GM19372 (cell line): ENCODE data around the gene BRINP3.
"Not testable (repeated sequence)": the region's sequence is repeated elsewhere in the genome, so short reads cannot be mapped to it uniquely, and the experiment has no call there.

Source experiments
- ATAC-seq: cut with Tn5 transposase; IDR thresholded peaks from one replicate; pipeline ENCODE4 v1.9.1; 2021; ENCODE audit warnings: mild to moderate bottlenecking, low read depth, moderate library complexity; ENCODE audit not compliant: unreplicated experiment

BRINP3 gene

GRCh38 chr1:190477762-190478148 is at the start of gene BRINP3:
Gene BRINP3 (minus strand): TSS chr1:190477864.
- no peak for ATAC-seq

DNA sequence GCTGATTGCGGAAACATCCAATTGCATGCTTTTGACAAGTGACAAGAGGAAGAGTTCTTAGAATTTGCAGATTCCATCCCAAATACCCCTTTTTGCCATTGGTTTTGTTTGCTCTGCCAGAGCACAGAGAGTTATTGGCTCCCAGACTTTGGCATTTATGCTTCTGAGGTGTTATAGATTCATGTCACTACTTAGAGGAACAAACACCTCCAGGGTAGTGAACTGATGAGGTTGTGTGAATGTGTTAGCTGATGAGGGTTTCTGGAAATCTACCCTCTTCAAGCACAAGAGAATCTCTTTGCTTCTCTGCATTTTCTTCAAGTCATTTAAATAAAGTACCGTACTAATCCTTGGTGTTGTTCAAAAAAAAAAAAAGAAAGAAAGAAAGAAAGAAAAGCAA is 33.9 kb upstream of the BRINP3 start:
- no peak for ATAC-seq

- no peak for ATAC-seq
Observed at GRCh38 chr1:190507357-190507756, 29.7 kb upstream of the BRINP3 start.

DNA sequence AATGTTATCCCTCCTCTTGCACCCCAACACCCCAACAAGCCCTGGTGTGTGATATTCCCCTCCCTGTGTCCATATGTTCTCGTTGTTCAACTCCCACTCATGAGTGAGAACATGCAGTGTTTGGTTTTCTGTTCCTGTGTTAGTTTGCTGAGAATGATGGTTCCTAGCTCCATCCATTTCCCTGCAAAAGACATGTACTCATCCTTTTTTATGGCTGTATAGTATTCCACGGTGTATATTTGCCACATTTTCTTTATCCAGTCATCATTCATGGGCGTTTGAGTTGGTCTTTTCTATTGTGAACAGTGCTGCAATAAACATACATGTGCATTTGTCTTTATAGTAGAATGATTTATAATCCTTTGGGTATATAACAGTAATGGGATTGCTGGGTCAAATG is 26.9 kb upstream of the BRINP3 start:
- not testable (repeated sequence) for ATAC-seq

GRCh38 chr1:190497565-190497964 is 19.9 kb upstream of the BRINP3 start:
- no peak for ATAC-seq

DNA sequence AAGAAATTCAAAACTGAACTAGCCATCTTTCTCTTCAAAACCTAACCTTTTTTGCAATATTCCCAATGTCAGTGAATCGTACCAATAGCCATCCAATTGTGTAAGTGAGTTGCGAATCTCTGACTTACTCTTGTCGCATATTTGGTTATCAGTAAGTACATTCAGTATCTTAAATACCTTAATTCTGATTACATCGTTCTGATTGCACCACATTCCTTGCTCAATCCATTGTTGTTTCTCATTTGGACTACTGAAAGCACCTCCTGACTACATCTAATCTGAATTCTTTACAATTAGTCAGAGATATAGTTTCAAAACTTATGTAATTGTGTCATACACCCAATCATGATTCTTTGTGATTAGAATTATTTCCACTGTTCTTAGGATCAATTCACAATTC is 16.8 kb upstream of the BRINP3 start:
- no peak for ATAC-seq

DNA sequence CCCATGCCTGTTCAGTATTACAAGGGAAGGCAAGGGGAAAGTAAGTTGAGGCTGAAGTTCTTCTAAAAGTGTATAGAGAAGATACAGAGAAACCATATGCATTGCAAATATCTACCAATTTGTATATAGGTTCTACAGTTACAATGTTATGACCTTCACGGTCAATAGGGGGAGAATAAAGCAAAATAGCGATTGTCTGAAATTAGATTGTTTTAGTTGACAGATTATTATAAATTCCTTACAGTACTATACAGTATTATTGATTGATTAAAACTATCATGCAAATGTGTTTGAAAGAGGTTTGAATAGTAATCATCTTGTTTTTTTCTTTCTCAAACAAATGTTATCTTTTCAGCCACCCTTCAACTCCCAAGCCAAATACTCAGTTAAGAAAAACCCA is 13.7 kb upstream of the BRINP3 start:
- no peak for ATAC-seq

GRCh38 chr1:190484045-190484444 is 6.4 kb upstream of the BRINP3 start:
- no peak for ATAC-seq

- ATAC-seq: no peak
Observed at GRCh38 chr1:190480231-190480630, 2.6 kb upstream of the BRINP3 start.

GRCh38 chr1:190479516-190479915 is 1.9 kb upstream of the BRINP3 start:
- no peak for ATAC-seq

DNA sequence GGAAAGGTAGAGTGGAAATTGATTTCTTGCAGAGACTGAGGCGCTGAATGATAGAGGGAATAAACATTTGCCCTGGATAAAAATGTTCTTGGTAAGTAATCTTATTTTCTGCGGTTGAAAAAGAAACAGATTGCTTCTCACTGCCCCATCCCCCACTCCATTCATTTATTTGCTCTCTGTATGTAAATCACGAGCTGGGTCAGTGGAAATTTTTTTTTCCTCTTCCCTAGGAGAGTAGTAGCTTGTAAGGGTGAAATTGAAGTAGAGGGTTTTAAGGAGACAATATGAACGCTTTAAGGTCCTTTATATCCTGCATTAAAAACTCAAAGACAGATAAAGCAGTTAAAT is 1.4 kb upstream of the BRINP3 start:
- ATAC-seq: no peak

GRCh38 chr1:190478149-190479049 is 735 bp upstream of the BRINP3 start:
- ATAC-seq: no peak

DNA sequence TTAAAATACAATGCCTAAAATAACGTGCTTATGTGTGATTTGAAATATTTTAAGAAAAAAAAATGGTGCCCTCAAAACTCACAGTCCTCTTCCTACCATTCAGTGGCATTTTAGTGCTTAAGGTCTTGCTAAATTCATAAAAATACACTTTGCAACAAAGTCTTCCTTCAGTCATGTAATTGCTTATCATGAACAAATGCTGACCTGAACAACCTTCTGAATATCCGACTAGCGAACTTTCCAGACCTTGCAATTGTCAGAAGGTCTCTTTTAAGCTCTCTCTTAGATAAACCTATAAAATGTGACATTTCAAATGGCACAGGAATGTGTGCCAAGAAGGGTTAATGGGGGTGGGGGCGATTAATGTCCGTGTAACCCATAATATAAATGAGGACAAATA is 858 bp downstream of the BRINP3 start:
- no peak for ATAC-seq

- no peak for ATAC-seq
Observed at GRCh38 chr1:190476321-190476720, 1.3 kb downstream of the BRINP3 start.

DNA sequence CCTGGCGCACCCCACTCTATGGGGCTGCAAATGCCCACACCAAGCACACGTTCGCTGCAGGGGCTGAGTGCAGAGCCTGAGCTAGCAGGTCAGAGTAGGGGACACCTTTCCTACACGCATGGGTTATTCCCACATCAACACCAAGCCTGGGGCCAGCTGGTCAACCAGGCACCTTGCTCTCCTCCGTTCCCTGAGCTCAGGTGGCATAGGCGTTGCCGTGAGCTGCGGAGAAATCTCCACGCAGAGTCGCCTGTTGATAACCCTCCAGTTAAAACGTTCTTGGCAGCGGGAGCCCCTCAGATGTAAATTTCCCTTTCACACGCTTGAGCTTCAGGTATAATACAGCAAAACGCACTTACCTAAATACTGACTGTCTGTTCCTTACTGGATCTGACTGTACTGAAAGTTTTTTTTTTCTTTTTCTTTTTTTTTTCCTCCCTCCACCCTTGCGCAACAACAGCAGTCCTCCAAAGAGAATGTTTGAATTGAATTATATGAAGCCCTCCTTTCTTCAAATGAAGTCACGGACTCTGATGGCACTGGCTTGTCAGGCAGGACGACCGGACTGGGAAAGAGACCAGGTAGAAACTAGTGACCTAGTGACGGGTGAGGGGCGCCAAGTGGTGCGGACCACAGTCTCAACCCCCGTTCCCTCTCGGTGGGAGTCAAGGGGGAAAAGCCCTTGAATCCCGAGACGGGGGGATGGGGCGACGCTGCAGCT is 2.1 kb downstream of the BRINP3 start:
- no peak for ATAC-seq

GRCh38 chr1:190474650-190475211 is 2.9 kb downstream of the BRINP3 start:
- no peak for ATAC-seq

DNA sequence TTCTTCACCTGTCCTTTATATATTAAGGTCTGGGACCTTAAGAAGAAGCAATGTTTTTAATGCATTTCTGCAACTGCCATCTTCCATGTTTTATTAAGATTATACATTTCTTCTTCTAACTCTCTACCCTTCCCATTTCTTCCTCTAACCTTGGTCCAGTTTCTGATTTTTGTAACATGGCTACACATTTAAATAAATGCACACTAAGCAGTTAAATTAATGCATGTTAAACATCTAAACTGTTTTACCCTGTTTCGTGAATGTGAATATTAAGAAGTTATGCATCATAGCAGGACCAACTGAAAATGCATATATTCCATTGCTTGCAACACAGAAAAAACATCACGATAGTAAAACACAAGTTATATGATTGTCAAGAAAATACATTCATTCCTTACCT is 3.7 kb downstream of the BRINP3 start:
- no peak for ATAC-seq

GRCh38 chr1:190472494-190472893 is 5.2 kb downstream of the BRINP3 start:
- ATAC-seq: no peak

DNA sequence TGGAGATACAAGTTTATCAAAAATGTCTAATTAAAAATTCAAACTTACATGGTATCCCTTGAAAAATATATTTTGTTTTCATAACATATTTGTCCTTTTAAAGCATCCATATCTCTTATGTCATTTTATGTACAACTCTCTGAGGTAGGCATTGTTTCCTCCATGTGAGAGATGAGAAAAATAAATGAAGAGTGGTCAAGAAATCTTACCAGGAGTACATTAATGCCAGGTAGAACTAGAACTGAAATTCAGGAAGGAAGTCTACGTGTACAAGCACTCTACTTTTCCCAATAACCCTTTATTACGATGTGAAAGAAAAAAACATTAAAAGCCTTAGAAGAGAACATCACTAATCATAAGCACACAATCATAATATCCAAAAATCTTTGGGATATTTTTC is 5.6 kb downstream of the BRINP3 start:
- ATAC-seq: no peak

GRCh38 chr1:190464690-190465089 is 13.0 kb downstream of the BRINP3 start:
- no peak for ATAC-seq

GRCh38 chr1:190456129-190456528 is 21.5 kb downstream of the BRINP3 start:
- no peak for ATAC-seq

- ATAC-seq: no peak
Observed at GRCh38 chr1:190455631-190456030, 22.0 kb downstream of the BRINP3 start.
